Skin of body (tissue), 2 donors: ENCODE results near the gene CD9. TPM values are rescaled to one million over a fixed set of nuclear protein-coding genes. Genes with fewer than 3 reads are reported as not detected.
A peak's percentile ranks its signal among the peaks of the same experiment; 100 is the strongest.
"Not testable (repeated sequence)": the region's sequence is repeated elsewhere in the genome, so short reads cannot be mapped to it uniquely, and the experiment has no call there.

Source experiments
- DNase-seq: peaks from one replicate; lab custom pipeline; 2025; lab: John Stamatoyannopoulos, UW
- total RNA-seq: library from RNA; depleted of rRNA; stranded (reverse); fragments of >200 nt; gene quantifications from one replicate; pipeline ENCODE4 v1.2.3, GENCODE V29; 2014

CD9 gene
- total RNA-seq, 1 donor from 2014 or later = 297 TPM

GRCh38 chr12:6178981-6179761, 21.0 kb upstream of the CD9 start:
- DNase-seq = peak; percentile 88

GRCh38 chr12:6180268-6181051, 19.7 kb upstream of the CD9 start:
- DNase-seq = no peak

- DNase-seq = no peak
Measured at GRCh38 chr12:6181166-6181565, 19.0 kb upstream of the CD9 start.

- DNase-seq = no peak
Measured at GRCh38 chr12:6181583-6182278, 18.5 kb upstream of the CD9 start.

GRCh38 chr12:6182279-6182898, 17.8 kb upstream of the CD9 start:
- peak; percentile 83 for DNase-seq

- DNase-seq = no peak
Measured at GRCh38 chr12:6183689-6184428, 16.3 kb upstream of the CD9 start.

- no peak for DNase-seq
Measured at GRCh38 chr12:6185961-6186827, 14.0 kb upstream of the CD9 start.

GRCh38 chr12:6187948-6188793, 12.0 kb upstream of the CD9 start:
- no peak for DNase-seq

- no peak for DNase-seq
Measured at GRCh38 chr12:6189028-6189427, 11.2 kb upstream of the CD9 start.

GRCh38 chr12:6189952-6190598, 10.1 kb upstream of the CD9 start:
- DNase-seq = not testable (repeated sequence)

GRCh38 chr12:6190767-6191530, 9.3 kb upstream of the CD9 start:
- DNase-seq = not testable (repeated sequence)

- no peak for DNase-seq
Measured at GRCh38 chr12:6192604-6193380, 7.4 kb upstream of the CD9 start.

GRCh38 chr12:6193853-6194815, 6.1 kb upstream of the CD9 start:
- no peak for DNase-seq

GRCh38 chr12:6195665-6196535, 4.3 kb upstream of the CD9 start:
- DNase-seq = peak; percentile 85

- DNase-seq = no peak
Measured at GRCh38 chr12:6198051-6198450, 2.1 kb upstream of the CD9 start.
